Testis (tissue), 3 donors: ENCODE data around the gene KRTAP3-2. TPM values are rescaled to one million over a fixed set of nuclear protein-coding genes. Genes with fewer than 3 reads are reported as not detected.

Experiments used
- DNase-seq: peaks from one replicate; pipeline ENCODE4 v3.0.0-alpha.2; 2019
- H3K27ac ChIP-seq, 2 donors: fragments of 200-600 bp; sonication (generic); one replicate each; pipeline ENCODE4 v1.5.1; 2019
- H3K27me3 ChIP-seq: fragments of 200-600 bp; sonication (generic); one replicate; pipeline ENCODE4 v1.5.1; 2019
- H3K36me3 ChIP-seq: fragments of 200-600 bp; sonication (generic); one replicate; pipeline ENCODE4 v1.5.1; 2017; ENCODE audit warnings: low read depth; ENCODE audit errors: missing control alignments
- H3K4me1 ChIP-seq: fragments of 200-600 bp; sonication (generic); one replicate; pipeline ENCODE4 v1.5.1; 2019
- H3K4me3 ChIP-seq, 2 donors: fragments of 200-600 bp; sonication (generic); one replicate each; pipeline ENCODE4 v1.5.1; 2017 to 2019
- H3K9me3 ChIP-seq: fragments of 200-600 bp; sonication (generic); one replicate; pipeline ENCODE4 v1.5.1; 2017
- CTCF ChIP-seq, 3 experiments: fragments of 450-650 bp in 2 of 3; fragments of 200-600 bp in 1 of 3; sonication (generic) in 1 of 3; IDR thresholded peaks; one replicate each; pipeline ENCODE4 v1.5.1; 2016 to 2019; ENCODE audit warnings: antibody characterized with exemption in 3 of 3, mild to moderate bottlenecking in 2 of 3, moderate library complexity in 1 of 3
- POLR2A ChIP-seq: fragments of 450-650 bp; IDR thresholded peaks from one replicate; pipeline ENCODE4 v1.6.1; 2017; ENCODE audit warnings: antibody characterized with exemption, mild to moderate bottlenecking, moderate library complexity
- WGBS, 2 donors: methylation state at CpG; one replicate each; pipeline ENCODE4 v1.1.5; 2018; 5-methylcytosine and 5-hydroxymethylcytosine counted together
- intact Hi-C: fragments of 100-400 bp; cut with DNase I; formaldehyde crosslinking; loops from one replicate; pipeline ENCODE4 v1.15.1; 2023; ENCODE audit warnings: low total_unique reads
- polyA plus RNA-seq: library from polyadenylated mRNA; stranded (reverse); fragments of 350-450 nt; fragmentation: Illumina TruSeq; extraction: RNeasy Lipid Tissue Mini Kit (QIAGEN cat#74804); gene quantifications from one replicate; pipeline ENCODE4 v1.2.3, GENCODE V29; 2014; ENCODE audit warnings: low read depth, low replicate concordance; ENCODE audit not compliant: insufficient read depth
- total RNA-seq, 2 donors: library from RNA; depleted of rRNA; stranded (reverse); fragments of >200 nt; gene quantifications; one replicate each; pipeline ENCODE4 v1.2.3, GENCODE V29; 2016

Gene KRTAP3-2
- total and polyA plus RNA-seq, 3 donors from 2014 or later: not detected

DNA sequence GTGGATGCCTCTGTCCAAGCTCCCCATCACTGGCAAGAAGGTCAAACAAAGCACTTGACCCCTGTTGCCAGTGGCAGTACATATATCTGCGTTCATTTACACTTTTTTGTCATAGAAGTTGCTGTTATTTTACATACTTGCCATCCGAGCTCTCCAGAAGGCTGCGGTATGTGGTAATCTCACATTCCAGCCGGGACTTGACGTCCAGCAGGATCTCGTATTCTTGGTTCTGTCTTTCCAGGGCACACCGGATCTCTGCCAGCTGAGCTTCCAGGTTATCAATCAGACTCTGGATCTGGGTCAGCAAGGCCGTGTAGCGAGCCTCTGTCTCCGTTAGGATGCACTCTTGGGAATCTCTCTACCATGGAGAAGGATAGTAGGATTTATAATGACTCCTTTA lies 39.6 kb downstream of the KRTAP3-2 start:
- 74 to 76% methylated on average over 10 of the region's 10 CpGs for WGBS, 2 donors
- DNase-seq: no peak

DNA sequence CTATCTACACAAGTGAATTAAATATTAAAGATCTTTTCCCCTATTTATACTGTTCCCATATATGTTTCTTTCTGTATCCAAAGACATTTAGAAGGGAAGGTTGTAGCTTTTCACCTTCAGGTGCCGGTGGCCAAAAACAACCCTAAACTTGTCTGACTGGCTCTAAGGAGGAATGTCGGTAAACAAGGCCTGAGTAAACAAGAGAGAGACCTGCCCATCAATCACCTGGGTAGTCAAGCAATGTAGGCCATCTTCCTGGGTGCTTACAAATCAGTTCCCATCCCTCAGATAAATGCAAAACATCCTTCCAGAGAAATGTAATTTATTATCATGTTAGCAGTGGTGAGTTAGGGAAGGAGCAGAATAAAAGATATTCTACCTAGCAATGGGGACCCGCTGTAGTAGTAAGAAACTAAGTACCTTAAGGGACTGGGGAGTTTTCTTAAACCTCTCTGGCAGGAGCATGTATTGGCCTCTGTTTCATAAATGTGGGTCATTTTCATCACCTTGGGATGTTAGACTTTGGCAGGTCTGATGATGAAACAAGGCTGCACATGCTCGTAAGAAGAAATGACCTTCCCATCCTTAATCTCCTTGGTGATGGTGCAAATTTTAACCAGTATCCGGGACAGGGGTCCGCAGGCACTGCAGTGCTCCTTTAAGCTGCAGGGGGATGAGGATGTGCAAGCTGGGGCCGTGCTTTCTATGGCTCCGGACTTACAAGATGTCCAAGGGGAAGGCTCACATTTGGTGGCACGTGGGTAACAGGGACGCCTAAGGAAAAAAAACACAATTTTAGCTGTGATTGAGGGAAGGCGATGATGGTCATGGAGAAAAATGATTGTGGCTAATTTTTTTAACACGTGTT lies 41.4 kb downstream of the KRTAP3-2 start:
- 88 to 89% methylated on average over 12 of the region's 12 CpGs for WGBS, 2 donors
- no peaks in the 10 kb centered on the region for H3K27me3 ChIP-seq
- TF ChIP-seq CTCF (IDR thresholded peaks at IDR 0.05) (no peak), POLR2A (no peak)
- no peak for DNase-seq
- intact Hi-C loops: no loop called here
- H3K36me3 ChIP-seq: no peaks in the 10 kb centered on the region
- H3K9me3 ChIP-seq: no peaks in the 10 kb centered on the region
- no peak overlapping the region for H3K4me3 ChIP-seq
- H3K4me1 ChIP-seq: no peaks in the 10 kb centered on the region
- no peak overlapping the region for H3K27ac ChIP-seq

More for the DNA sequence above, 39.6 kb downstream of the KRTAP3-2 start:
- Histone ChIP-seq H3K9me3 (no peaks in the 10 kb centered on the region), H3K4me3 (no peak overlapping the region), H3K36me3 (no peaks in the 10 kb centered on the region), H3K4me1 (no peaks in the 10 kb centered on the region), H3K27me3 (no peaks in the 10 kb centered on the region), H3K27ac (no peak overlapping the region)
- TF ChIP-seq POLR2A (no peak), CTCF (IDR thresholded peaks at IDR 0.05) (no peak)
- intact Hi-C loops: no loop called here

- intact Hi-C loops: no loop called here
- TF ChIP-seq POLR2A: no peak
- TF ChIP-seq CTCF (IDR thresholded peaks at IDR 0.05): no peak
Observed at GRCh38 chr17:40956401-40957254, 43.1 kb downstream of the KRTAP3-2 start.

GRCh38 chr17:40953881-40954280 lies 45.8 kb downstream of the KRTAP3-2 start:
- DNase-seq: peak; percentile 23
- intact Hi-C loops: no loop called here
- Histone ChIP-seq H3K27ac (no peak overlapping the region), H3K27me3 (no peaks in the 10 kb centered on the region), H3K9me3 (no peaks in the 10 kb centered on the region), H3K36me3 (no peaks in the 10 kb centered on the region), H3K4me3 (no peak overlapping the region), H3K4me1 (peaks cover under 1% of the 10 kb centered on the region)
- no peak for TF ChIP-seq CTCF (IDR thresholded peaks at IDR 0.05)
- TF ChIP-seq POLR2A: no peak
- 72 to 75% methylated on average over 2 of the region's 2 CpGs for WGBS, 2 donors

More at GRCh38 chr17:40956401-40957254, 43.1 kb downstream of the KRTAP3-2 start:
- Histone ChIP-seq H3K27ac (no peak overlapping the region), H3K9me3 (no peaks in the 10 kb centered on the region), H3K36me3 (no peaks in the 10 kb centered on the region), H3K4me3 (no peak overlapping the region), H3K27me3 (no peaks in the 10 kb centered on the region), H3K4me1 (no peaks in the 10 kb centered on the region)
- DNase-seq: no peak
- 77 to 84% methylated on average over 8 of the region's 8 CpGs for WGBS, 2 donors
